Inferior parietal cortex (tissue), 1 donor: ENCODE data around the gene THSD7A.
"Not testable (repeated sequence)": the region's sequence is repeated elsewhere in the genome, so short reads cannot be mapped to it uniquely, and the experiment has no call there.

Experiments used
- DNase-seq: peaks from one replicate; pipeline ENCODE4 v3.0.0-alpha.2; 2016; ENCODE audit errors: extremely low spot score

The THSD7A gene

DNA sequence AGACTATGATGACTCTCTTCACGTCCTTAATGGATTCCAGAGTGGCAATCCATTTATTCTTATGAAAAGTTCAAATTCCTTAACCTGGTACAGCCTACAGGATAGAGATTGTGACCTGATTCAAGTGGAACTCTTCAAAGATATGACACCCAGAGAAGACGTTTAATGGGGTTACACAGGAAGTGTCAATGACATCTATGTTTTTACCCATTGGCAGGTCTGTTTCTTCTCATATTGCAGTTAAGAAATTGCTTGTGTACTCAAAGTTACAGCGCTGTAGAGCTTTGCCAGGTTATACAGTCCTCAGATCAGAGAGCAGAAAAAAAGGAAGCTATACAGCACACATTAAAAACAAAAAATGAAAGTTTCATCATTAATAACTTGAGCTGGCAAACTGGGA, 367.4 kb downstream of the THSD7A start:
- no peak for DNase-seq

DNA sequence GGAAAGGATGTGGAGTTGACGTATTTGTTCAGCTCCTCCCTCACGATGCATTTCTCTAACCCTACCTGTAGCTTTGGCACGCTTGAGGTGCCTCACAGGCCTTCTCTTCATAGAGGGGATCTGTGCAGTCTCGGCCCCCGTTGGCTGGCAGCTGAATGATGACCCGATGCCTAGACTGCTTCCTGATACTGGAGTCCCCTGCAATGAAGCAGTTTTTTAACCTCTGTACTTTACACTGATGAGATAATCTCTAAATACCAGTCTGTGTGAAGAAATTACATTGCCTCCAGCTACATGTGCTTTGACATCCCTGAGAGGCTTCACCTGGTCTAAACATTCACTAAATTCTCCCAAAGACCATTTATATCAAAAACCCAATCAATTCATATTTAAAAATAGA, 370.1 kb downstream of the THSD7A start:
- no peak for DNase-seq

DNA sequence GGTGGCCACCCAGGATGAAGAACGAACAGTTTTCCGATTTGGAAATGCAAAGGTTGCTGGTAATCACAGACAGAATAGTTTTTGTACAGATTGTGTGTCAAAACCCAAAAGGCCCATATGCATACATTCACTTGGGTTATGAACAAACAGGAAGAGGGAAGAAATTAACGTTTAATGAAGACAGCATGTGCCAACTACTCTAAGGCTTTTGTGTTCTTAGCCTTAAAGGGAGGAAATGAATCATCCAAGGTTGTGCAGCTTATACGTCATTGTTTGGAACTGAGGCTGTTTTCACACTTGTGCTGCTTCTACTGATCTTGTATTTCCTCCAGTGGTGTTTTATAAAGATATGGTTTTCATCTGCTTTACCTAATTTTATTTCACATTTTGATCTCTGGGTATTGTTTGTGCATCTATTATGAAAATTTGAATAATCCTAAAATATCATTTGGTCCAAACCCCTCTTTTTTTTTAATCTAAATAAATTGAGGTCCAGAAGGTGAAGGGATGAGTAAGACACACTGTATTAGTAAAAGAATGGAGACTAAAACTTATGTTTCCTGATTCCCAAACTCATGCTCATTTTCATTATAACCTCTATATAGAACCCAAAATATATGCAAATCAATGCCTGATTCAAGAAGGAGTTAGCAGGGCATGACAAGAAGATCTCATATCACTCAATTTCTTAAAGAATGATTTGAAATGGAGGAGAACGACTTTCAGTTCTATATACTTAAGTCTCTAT, 373.1 kb downstream of the THSD7A start:
- DNase-seq, result no peak

DNA sequence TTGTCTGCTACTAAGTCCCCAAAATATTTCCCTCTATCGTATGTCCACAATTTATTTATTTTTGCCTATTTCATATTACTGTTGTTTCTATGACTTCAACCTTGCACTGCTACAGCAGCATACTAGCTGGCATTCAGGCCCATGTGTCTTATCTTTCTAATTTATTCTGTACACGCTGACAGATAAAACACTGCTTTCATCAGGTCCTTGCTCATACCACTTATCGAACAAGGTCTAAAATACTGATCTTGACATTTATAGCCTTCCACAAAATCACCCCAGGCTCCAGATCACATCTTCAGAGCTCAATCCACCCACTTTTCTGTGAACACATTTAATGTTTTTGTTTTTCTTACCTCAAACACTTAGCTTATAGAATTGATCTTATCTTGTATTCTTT, 374.6 kb downstream of the THSD7A start:
- no peak for DNase-seq

DNA sequence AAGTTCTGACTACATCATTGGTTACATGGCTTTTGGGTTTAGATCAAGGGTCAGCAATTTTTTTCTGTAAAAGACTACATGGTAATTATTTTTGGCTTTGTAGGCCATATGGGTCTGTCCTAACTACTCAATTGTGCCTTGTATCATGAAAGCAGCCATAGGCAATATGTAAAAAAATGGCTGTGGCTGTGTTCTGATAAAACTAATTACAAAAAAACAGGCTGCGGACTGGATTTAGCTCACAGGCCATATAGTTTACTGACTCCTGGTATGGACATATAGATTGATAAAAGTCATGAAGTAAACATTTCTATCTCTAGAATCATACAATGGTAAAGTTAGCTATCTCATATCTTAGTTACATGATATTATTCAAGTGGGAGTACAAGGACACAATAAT, 375.4 kb downstream of the THSD7A start:
- DNase-seq, result no peak

DNA sequence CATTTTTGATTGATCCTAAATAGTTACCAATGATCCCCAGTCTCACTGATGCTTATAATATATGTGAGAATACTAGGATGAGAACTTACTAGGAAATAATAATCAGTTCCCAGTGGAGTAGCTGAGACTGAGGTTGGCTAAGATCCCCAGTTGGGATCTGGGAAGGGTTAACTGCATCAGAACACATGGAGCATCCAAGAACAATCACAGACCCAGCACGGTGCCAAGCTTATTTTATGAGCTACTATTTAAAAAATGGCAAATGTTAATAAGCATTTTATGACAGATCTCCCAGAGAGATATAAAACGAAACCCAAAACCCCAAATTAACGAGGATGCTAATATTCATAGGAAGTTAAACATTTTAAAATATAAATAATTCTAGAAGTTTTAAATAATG, 379.5 kb downstream of the THSD7A start:
- no peak for DNase-seq

DNA sequence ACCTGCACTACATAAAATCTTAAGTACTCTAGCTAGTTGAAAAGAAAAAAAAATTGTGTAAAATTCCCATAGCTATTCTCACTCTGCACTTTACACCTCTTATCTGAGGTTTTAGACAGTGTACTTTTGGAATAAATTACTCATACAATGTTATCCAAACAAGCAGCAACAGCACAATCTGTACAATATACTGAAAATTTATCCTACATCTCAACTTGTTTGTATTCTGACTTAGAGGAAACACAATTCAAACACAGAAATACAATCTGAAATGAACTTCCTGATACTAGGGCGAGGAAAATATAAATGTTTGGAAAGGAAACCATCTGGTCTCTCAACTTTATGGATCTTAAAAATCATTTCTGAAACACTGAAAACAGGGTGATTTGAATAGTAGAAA, 381.7 kb downstream of the THSD7A start:
- DNase-seq, result no peak

DNA sequence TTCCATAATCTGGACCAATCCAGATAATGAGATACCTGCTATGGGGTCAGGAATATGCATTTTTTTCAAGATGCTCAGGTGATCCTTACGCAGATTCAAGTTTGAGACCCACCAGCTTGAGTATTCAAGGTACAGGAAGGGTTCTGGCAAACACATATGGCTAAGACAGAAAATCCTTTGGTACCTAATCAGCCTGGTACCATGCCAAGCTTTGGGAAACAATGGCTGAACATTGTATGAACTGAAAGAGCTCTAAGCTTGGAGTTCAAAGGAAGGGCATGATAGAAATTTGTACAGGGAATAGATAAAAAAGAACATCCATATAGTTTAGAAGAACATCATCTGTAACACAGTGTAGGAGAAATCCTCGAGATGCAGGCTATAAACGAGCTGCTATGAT, 382.7 kb downstream of the THSD7A start:
- DNase-seq, result no peak

DNA sequence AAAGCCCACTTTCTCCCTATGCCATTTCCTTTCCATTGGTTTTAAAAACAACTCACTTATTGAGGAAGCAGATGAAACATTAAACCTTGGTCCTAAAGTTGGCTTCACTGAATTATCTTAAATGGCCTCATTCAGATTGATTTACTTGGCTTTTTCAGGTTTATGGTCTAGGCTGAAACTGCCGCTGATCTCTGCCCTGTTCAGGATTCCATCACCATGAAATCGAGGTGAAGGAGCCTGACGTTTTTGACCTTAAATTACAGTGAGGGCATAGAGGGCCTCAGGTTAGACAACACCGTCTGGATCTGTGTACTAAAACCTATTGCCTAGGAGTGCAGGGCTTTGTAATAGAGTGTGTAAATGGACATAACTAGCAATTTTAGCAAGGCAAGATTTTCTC, 383.7 kb downstream of the THSD7A start:
- no peak for DNase-seq

DNA sequence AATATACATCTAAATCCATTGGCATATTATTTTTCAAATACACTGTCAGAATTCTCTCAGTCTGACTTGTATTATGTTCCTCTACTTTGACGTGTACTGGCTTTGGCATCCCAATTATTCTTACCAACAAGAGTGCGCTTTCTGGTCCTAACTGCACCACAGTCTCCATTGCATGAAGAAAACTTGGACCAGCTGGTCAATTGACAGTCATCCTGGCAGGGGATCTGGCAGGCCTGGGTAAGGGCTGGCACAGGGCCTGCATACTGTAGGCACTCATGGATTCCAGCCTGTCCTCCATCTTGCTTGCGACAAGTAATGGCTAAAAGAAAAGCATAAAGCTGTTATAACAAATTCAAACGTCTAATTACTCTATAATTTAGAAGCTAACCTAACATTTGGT, 384.9 kb downstream of the THSD7A start:
- no peak for DNase-seq

DNA sequence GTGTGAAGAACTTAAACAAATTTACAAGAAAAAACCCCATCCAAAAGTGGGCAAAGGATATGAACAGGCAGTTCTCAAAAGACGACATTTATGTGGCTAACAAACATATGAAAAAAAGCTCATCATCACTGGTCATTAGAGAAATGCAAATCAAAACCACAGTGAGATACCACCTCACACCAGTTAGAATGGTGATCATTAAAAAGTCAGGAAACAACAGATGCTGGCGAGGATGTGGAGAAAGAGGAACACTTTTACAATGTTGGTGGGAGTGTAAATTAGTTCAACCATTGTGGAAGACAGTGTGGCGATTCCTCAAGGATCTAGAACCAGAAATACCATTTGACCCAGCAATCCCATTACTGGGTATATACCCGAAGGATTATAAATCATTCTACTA, 388.1 kb downstream of the THSD7A start:
- not testable (repeated sequence) for DNase-seq

DNA sequence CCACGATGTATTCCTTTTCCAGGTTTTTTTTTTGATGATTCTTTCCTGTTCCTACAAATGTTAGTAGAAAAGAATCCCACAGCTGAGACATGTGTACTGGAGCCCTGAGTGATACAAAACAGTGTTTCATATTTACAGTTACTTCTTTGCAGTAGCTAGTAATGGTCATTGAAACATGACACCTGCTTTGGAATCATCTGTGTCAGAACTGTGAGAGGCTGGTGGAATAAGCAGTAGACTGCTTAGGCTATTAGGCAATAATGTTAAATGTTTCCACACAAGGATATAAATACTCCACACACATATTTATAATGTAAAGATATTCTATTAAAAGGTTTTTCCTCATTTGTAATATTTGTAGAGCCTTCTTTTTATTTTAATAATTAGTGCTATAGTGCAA, 394.0 kb downstream of the THSD7A start:
- no peak for DNase-seq

DNA sequence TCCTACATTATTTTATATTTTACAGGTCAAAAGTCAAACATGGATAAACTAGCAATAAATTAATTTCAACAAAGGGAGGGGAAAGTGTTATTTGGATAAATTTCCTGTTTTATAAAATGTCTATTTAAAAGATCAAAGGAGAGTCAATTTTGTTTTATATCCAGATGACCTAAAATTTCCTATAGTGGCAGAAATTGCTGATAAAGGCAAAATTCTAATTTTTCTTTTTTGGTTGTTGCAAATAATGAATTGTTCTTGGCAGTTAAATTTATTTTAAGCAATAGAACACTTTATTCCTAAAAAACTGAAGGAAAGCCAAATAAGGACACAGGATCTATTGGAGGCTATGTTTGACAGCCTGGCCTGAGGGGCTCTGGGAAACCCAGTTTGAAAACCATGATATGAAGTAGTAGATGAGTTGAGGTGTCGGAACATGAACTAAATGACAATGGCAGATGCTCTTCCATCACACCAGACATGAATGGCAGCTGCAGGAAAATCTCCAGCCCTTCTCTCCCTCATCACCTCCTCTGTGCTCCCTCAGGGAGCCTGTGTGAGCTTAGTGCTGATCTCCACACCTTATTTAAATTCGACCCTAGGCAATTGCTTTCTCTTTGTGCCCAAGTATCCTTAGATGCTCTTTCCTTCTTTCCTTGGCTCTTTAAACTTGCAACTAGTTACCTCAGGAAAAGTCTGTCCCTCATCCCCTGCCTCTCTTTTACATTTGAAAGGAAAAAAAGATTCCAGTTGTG, 395.0 kb downstream of the THSD7A start:
- no peak for DNase-seq

DNA sequence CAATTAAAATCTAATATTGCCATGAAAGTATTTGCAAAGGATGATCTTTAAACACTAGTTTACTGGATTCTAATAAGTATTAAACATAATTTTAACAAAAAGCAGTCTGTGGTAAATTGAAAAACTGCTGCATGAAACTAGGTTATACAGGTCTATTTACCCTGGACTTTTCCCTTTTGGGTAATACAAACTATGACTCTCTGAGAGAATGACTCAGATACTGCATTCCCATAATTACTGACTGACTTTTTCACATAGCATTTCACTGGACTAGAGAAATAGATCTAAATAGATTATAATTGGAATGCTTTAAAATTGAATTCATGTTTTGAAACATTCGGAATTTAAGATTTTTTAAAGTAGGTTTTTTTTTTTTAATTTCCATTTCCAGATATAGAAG, 395.7 kb downstream of the THSD7A start:
- no peak for DNase-seq

DNA sequence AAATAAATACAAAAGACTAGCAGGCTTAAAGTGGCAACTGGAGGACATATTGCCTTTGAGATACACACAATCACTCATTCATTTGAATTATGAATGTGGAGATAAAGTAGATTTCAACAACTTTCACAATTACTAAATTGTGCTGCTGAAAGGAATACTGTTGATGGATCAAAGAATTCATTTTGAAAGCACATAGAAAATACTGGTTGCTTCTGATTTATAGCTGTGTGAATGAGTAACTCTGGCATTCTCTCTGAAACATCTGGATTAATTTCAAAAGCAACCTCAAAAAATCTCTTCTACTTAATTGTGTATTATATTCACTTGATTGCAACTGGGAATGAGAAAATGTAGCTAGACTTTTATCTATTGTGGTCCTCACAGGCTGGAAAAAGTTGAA, 397.6 kb downstream of the THSD7A start:
- no peak for DNase-seq

DNA sequence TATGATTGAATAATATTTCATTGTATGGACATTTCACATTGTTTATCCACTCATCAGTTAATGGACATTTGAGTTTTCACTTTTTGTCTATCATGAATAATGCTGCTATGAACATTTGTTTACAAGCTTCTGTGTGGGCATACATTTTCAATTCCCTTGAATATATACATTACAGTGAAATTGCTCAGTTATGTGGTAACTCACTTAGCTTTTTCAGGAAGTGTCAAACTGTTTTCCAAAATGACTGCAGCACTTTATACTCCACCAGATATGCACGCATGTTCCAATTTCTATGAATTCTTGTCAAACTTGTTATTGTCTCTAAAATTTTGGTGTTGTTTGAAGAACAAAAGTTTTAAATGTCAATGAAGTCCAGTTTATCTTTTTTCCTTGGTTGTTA, 401.2 kb downstream of the THSD7A start:
- no peak for DNase-seq

DNA sequence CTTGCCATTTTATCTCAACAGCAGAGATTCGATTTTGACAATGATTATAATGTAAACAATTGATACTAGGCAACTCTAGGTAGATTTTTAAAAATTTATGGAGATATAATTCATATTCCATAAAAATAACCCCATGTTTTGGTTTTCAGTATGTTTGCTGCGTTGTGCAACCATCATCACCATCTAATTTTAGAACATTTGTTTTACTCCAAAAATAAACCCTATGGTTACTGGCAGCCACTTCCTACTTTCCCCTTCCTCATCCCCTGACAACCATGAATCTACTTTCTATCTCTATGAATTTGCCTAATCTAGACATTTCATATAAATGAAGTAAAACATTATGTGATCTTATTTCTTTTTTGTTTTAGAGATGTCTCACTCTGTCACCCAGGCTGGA, 401.9 kb downstream of the THSD7A start:
- DNase-seq, result no peak

DNA sequence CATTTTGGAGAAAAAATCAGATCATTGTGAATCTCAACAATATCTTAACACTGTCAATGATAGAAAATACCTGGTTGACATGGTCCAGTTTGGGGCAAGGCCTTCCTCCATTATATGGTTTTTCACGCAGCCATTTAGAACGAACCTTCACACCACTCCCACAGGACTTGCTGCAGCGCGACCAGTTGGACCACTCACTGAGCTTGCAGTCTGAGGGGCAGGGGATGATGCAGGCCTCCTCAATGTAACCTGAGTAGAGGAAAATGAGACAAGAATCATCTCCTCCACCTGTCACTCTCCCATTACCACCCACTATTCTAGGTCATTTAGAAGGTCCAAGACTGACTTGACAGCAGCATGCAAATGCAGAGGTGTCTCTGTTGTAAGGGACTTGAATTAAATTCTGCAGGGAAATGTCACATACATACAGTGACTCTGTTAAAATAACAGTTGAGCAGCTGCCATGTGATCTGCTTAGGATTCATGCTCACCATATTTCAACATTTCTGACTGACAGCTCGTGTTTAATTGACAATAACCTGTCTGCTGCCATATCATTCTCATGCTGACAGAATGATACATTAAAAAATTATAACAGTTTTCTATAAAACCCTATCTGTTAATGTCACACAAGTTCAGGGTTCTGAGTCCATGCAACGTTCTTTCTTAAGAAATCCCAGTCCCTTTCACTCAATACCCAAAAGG, 403.0 kb downstream of the THSD7A start:
- DNase-seq, result no peak

DNA sequence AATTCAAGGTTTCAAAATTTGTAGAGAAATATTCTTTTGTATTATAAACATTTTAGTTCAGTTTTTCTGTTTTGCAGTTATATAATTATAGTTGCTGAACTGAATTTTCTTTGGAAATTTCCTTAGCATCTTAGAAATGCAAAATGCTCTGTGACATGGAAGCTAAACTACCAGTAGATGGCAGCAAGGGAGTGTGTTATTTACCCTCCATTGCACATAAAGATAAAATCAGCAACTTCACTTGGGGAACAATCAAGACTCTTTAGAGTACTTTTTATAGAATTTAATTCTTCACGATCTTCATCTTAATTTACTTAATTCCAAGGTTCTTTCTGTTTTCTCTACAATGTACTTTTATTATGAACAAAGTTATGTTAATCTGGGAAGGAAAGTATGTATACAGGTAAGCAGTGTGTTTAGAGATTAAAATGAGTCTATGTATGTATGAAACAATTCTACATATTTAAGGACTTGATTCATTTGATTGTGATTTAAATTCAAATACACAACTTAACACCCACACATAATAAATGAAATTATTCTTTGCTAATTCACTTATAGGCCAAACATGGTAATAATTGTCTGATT, 404.2 kb downstream of the THSD7A start:
- peak; percentile 79 for DNase-seq

DNA sequence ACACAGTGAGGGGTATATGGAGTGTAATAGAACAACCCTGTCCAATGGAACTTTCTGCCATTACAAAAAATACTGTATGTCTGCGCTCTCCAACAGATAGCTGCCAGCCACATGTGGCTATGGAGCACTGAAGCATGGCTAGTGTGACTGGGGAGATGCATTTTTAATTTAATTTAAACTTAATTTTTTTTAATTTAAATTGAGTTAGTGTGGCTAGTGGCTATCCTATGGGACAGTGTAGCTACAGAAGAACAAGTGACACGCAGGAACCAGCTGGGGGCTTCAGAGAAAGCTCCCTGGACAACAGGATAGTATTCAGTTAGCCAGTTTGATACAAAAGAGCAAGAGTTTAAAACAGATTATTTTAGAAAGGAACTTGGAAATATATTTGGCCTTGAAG, 408.0 kb downstream of the THSD7A start:
- DNase-seq, result no peak

DNA sequence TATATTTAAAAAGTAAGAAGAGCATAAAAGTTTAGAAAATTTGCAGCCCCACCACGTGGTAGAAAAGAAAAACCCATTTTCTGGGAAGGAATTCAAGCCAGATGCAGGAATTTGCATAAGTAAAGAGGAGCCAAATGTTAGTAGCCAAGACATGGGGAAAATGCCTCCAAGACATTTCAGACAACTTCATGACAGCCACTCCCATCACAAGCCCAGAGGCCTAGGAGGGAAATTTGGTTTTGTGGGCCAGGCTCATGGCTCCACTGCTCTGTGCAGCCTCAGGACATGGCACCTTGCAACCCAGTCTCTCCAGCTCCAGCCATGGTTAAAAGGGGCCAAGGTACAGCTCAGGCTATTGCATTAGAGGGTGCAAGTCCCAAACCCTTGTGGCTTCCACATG, 411.9 kb downstream of the THSD7A start:
- no peak for DNase-seq

DNA sequence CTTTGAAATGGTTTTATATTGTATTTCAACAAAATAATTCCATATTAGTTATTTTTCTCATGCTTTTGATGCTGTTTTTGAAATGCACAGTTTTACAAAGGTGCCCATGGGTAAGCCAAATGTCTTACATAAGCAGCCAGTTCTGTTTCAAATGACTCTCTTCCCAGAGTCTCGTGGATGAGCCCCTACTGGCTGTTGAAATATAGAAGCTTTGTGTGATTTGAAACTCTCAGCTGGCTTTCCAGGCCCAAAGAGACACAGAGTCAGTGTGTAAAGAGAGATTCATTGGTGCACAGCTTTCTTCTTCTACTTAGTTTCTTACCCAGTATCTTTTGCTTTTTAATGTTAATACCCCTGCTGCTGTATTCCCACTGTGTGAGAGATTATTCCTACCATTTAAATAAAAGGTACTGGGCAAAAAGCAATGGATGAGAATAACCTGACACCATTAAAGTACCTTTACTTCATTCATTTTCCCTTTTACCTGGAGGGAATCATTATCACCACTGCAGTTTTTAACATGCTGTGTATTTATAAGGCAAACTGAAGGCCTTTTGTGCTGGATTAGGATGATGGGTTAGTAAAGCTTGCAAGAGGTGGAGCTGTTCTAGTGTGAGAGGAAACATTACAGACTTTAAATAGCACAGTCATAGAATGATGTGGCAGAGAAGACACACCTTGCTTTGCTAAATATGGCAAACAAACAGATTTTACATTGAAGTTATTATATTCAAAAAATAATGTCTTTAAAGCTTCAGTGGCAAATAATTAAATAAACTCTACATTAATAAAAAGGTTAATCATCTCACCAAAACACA, 415.1 kb downstream of the THSD7A start:
- no peak for DNase-seq
